T-helper 17 cell (primary cell): ENCODE results near the gene SLC29A1. TPM values are rescaled to one million over a fixed set of nuclear protein-coding genes. Genes with fewer than 3 reads are reported as not detected.
"Not testable (repeated sequence)": the region's sequence is repeated elsewhere in the genome, so short reads cannot be mapped to it uniquely, and the experiment has no call there.

Source experiments
- ATAC-seq: fragments of 150-1000 bp; cut with Tn5 transposase; 2 replicates; pipeline ENCODE4 v1.10.0; 2021; ENCODE audit warnings: mild to moderate bottlenecking, moderate library complexity
- DNase-seq, 3 donors: peaks; one replicate each; pipeline versions ENCODE4 v3.0.0 to v3.0.0-alpha.2; 2020 to 2021
- H3K9me3 ChIP-seq: one replicate; pipeline ENCODE4 v1.7.0; 2013; ENCODE audit warnings: low read length, mild to moderate bottlenecking; ENCODE audit not compliant: control insufficient read depth, poor library complexity, severe bottlenecking
- H3K27ac Mint-ChIP-seq: one replicate; pipeline ENCODE4 v1.8.0; 2022; ENCODE audit warnings: mild to moderate bottlenecking, moderate library complexity, mixed read lengths
- H3K27me3 Mint-ChIP-seq: one replicate; pipeline ENCODE4 v1.8.0; 2022; ENCODE audit warnings: mixed read lengths
- H3K36me3 Mint-ChIP-seq: one replicate; pipeline ENCODE4 v1.8.0; 2022; ENCODE audit warnings: low read depth, mixed read lengths
- H3K4me1 Mint-ChIP-seq: one replicate; pipeline ENCODE4 v1.8.0; 2022; ENCODE audit warnings: mild to moderate bottlenecking, mixed read lengths
- H3K4me3 Mint-ChIP-seq: one replicate; pipeline ENCODE4 v1.8.0; 2022; ENCODE audit warnings: mild to moderate bottlenecking, moderate library complexity, mixed read lengths
- total RNA-seq, 4 donors: library from RNA in 2 of 4; stranded (reverse) in 2 of 4; gene quantifications; one replicate each; pipeline ENCODE4 v1.2.3 and lab custom pipeline; 2022 to 2026

The SLC29A1 gene
- total RNA-seq, 2 donors from 2014 or later, result 1.4 to 3.4 TPM

GRCh38 chr6:44185356-44185755 is 38.0 kb upstream of the SLC29A1 start:
- H3K27me3 Mint-ChIP-seq, result peaks cover 30% of the 10 kb centered on the region
- H3K27ac Mint-ChIP-seq, result peak overlapping the region; percentile 87
- not testable (repeated sequence) for DNase-seq, ATAC-seq, H3K9me3 ChIP-seq, H3K4me3 Mint-ChIP-seq, H3K36me3 Mint-ChIP-seq
- peaks cover 11% of the 10 kb centered on the region for H3K4me1 Mint-ChIP-seq

- Mint-ChIP-seq H3K27ac (peak overlapping the region; percentile 87), H3K36me3 (no peaks in the 10 kb centered on the region), H3K27me3 (peaks cover 30% of the 10 kb centered on the region), H3K4me1 (peaks cover 11% of the 10 kb centered on the region), H3K4me3 (peak overlapping the region; percentile 58)
- ATAC-seq (peak; percentile 20), DNase-seq (no peak)
- no peaks in the 10 kb centered on the region for H3K9me3 ChIP-seq
These were observed 37.3 kb upstream of the SLC29A1 start for GRCh38 chr6:44185953-44186634.

- Mint-ChIP-seq H3K27ac (peak overlapping the region; percentile 87), H3K27me3 (peaks cover 30% of the 10 kb centered on the region), H3K36me3 (no peaks in the 10 kb centered on the region), H3K4me3 (no peak overlapping the region), H3K4me1 (peaks cover 11% of the 10 kb centered on the region)
- DNase-seq (no peak), ATAC-seq (no peak)
- no peaks in the 10 kb centered on the region for H3K9me3 ChIP-seq
These were observed 36.8 kb upstream of the SLC29A1 start for GRCh38 chr6:44186635-44187025.

- ATAC-seq, result no peak
These were observed 34.6 kb upstream of the SLC29A1 start for GRCh38 chr6:44188819-44189218.

GRCh38 chr6:44189257-44189656 is 34.1 kb upstream of the SLC29A1 start:
- no peak for DNase-seq

More at GRCh38 chr6:44188819-44189218, 34.6 kb upstream of the SLC29A1 start:
- H3K9me3 ChIP-seq, result no peaks in the 10 kb centered on the region
- H3K4me3 Mint-ChIP-seq, result no peak overlapping the region
- peaks cover 3% of the 10 kb centered on the region for H3K36me3 Mint-ChIP-seq
- H3K4me1 Mint-ChIP-seq, result peaks cover 11% of the 10 kb centered on the region
- DNase-seq, result no peak
- peaks cover 46% of the 10 kb centered on the region for H3K27me3 Mint-ChIP-seq
- no peak overlapping the region for H3K27ac Mint-ChIP-seq

GRCh38 chr6:44190715-44191114 is 32.7 kb upstream of the SLC29A1 start:
- no peaks in the 10 kb centered on the region for H3K9me3 ChIP-seq
- peaks cover 38% of the 10 kb centered on the region for H3K27me3 Mint-ChIP-seq
- H3K4me1 Mint-ChIP-seq, result peaks cover 8% of the 10 kb centered on the region
- peaks cover 3% of the 10 kb centered on the region for H3K36me3 Mint-ChIP-seq
- no peak for DNase-seq
- ATAC-seq, result no peak
- H3K4me3 Mint-ChIP-seq, result no peak overlapping the region
- no peak overlapping the region for H3K27ac Mint-ChIP-seq

More at GRCh38 chr6:44189257-44189656, 34.1 kb upstream of the SLC29A1 start:
- ATAC-seq, result no peak
- no peaks in the 10 kb centered on the region for H3K9me3 ChIP-seq
- Mint-ChIP-seq H3K27ac (no peak overlapping the region), H3K4me3 (no peak overlapping the region), H3K27me3 (peaks cover 43% of the 10 kb centered on the region), H3K4me1 (peaks cover 8% of the 10 kb centered on the region), H3K36me3 (peaks cover 3% of the 10 kb centered on the region)

GRCh38 chr6:44192428-44193041 is 30.9 kb upstream of the SLC29A1 start:
- Mint-ChIP-seq H3K4me1 (peaks cover 2% of the 10 kb centered on the region), H3K4me3 (no peak overlapping the region), H3K36me3 (peaks cover 3% of the 10 kb centered on the region), H3K27ac (no peak overlapping the region), H3K27me3 (peaks cover 29% of the 10 kb centered on the region)
- DNase-seq, result no peak
- no peak for ATAC-seq
- no peaks in the 10 kb centered on the region for H3K9me3 ChIP-seq

- Mint-ChIP-seq H3K4me1 (peaks cover 2% of the 10 kb centered on the region), H3K4me3 (no peak overlapping the region), H3K36me3 (peaks cover 3% of the 10 kb centered on the region), H3K27ac (no peak overlapping the region), H3K27me3 (peaks cover 29% of the 10 kb centered on the region)
- H3K9me3 ChIP-seq, result no peaks in the 10 kb centered on the region
- no peak for ATAC-seq
- DNase-seq, result no peak
These were observed 30.0 kb upstream of the SLC29A1 start for GRCh38 chr6:44193307-44193910.

GRCh38 chr6:44194326-44194725 is 29.1 kb upstream of the SLC29A1 start:
- H3K4me3 Mint-ChIP-seq, result peak overlapping the region; percentile 61
- peaks cover 2% of the 10 kb centered on the region for H3K4me1 Mint-ChIP-seq
- peaks cover 3% of the 10 kb centered on the region for H3K36me3 Mint-ChIP-seq
- no peak overlapping the region for H3K27ac Mint-ChIP-seq
- DNase-seq, result no peak
- no peak for ATAC-seq
- H3K27me3 Mint-ChIP-seq, result peaks cover 28% of the 10 kb centered on the region
- H3K9me3 ChIP-seq, result no peaks in the 10 kb centered on the region

GRCh38 chr6:44196351-44196750 is 27.0 kb upstream of the SLC29A1 start:
- H3K36me3 Mint-ChIP-seq, H3K4me1 Mint-ChIP-seq, ATAC-seq: not testable (repeated sequence)

GRCh38 chr6:44198684-44199083 is 24.7 kb upstream of the SLC29A1 start:
- H3K4me1 Mint-ChIP-seq, result no peaks in the 10 kb centered on the region
- H3K27ac Mint-ChIP-seq, result no peak overlapping the region
- ATAC-seq, result no peak
- H3K9me3 ChIP-seq, result no peaks in the 10 kb centered on the region
- no peaks in the 10 kb centered on the region for H3K36me3 Mint-ChIP-seq
- no peak for DNase-seq
- no peak overlapping the region for H3K4me3 Mint-ChIP-seq
- H3K27me3 Mint-ChIP-seq, result peaks cover 13% of the 10 kb centered on the region

More at GRCh38 chr6:44196351-44196750, 27.0 kb upstream of the SLC29A1 start:
- not testable (repeated sequence) for H3K9me3 ChIP-seq, H3K27ac Mint-ChIP-seq, DNase-seq, H3K4me3 Mint-ChIP-seq
- H3K27me3 Mint-ChIP-seq, result peaks cover 28% of the 10 kb centered on the region

GRCh38 chr6:44199883-44200282 is 23.5 kb upstream of the SLC29A1 start:
- no peak for DNase-seq
- no peak for ATAC-seq
- no peak overlapping the region for H3K27ac Mint-ChIP-seq

GRCh38 chr6:44201200-44201599 is 22.2 kb upstream of the SLC29A1 start:
- H3K36me3 Mint-ChIP-seq, result no peaks in the 10 kb centered on the region
- H3K4me3 Mint-ChIP-seq, result no peak overlapping the region
- ATAC-seq (no peak), DNase-seq (no peak)
- no peaks in the 10 kb centered on the region for H3K4me1 Mint-ChIP-seq
- H3K27me3 Mint-ChIP-seq, result peaks cover 11% of the 10 kb centered on the region
- H3K9me3 ChIP-seq, result no peaks in the 10 kb centered on the region
- H3K27ac Mint-ChIP-seq, result no peak overlapping the region

More at GRCh38 chr6:44199883-44200282, 23.5 kb upstream of the SLC29A1 start:
- no peaks in the 10 kb centered on the region for H3K36me3 Mint-ChIP-seq
- no peaks in the 10 kb centered on the region for H3K9me3 ChIP-seq
- H3K4me3 Mint-ChIP-seq, result no peak overlapping the region
- peaks cover 11% of the 10 kb centered on the region for H3K27me3 Mint-ChIP-seq
- H3K4me1 Mint-ChIP-seq, result no peaks in the 10 kb centered on the region
